Fibroblast of skin of right quadriceps (primary cell): ENCODE measurements around the gene CXCR6.
A peak's percentile ranks its signal among the peaks of the same experiment; 100 is the strongest.

Experiments used
- DNase-seq: peaks from one replicate; pipeline ENCODE4 v3.0.0-alpha.2; 2013

Gene CXCR6

GRCh38 chr3:45972534-45973402, 29.5 kb downstream of the CXCR6 start:
- DNase-seq: peak; percentile 85

GRCh38 chr3:45974686-45975085, 31.4 kb downstream of the CXCR6 start:
- no peak for DNase-seq

GRCh38 chr3:45975686-45976085, 32.4 kb downstream of the CXCR6 start:
- DNase-seq: no peak

GRCh38 chr3:45976191-45977091, 33.2 kb downstream of the CXCR6 start:
- DNase-seq: no peak

- no peak for DNase-seq
Measured at GRCh38 chr3:45978006-45978761, 34.9 kb downstream of the CXCR6 start.

- DNase-seq: no peak
Measured at GRCh38 chr3:45979378-45979777, 36.1 kb downstream of the CXCR6 start.

- DNase-seq: no peak
Measured at GRCh38 chr3:45980229-45980813, 37.1 kb downstream of the CXCR6 start.

- peak; percentile 63 for DNase-seq
Measured at GRCh38 chr3:45980819-45981218, 37.6 kb downstream of the CXCR6 start.

- peak; percentile 46 for DNase-seq
Measured at GRCh38 chr3:45981346-45982074, 38.2 kb downstream of the CXCR6 start.

- no peak for DNase-seq
Measured at GRCh38 chr3:45983770-45984169, 40.5 kb downstream of the CXCR6 start.

GRCh38 chr3:45984331-45985312, 41.4 kb downstream of the CXCR6 start:
- peak; percentile 66 for DNase-seq

GRCh38 chr3:45985532-45986302, 42.5 kb downstream of the CXCR6 start:
- no peak for DNase-seq

- peak; percentile 65 for DNase-seq
Measured at GRCh38 chr3:45986303-45986982, 43.2 kb downstream of the CXCR6 start.

GRCh38 chr3:45987368-45988291, 44.4 kb downstream of the CXCR6 start:
- peak; percentile 25 for DNase-seq

GRCh38 chr3:45988362-45988761, 45.1 kb downstream of the CXCR6 start:
- no peak for DNase-seq

- peak; percentile 85 for DNase-seq
Measured at GRCh38 chr3:45988804-45989203, 45.5 kb downstream of the CXCR6 start.

GRCh38 chr3:45990181-45990580, 46.9 kb downstream of the CXCR6 start:
- DNase-seq: no peak

GRCh38 chr3:45991341-45991740, 48.1 kb downstream of the CXCR6 start:
- DNase-seq: no peak
